Measurements from ENCODE around the gene CD24. TPM values are rescaled to one million over a fixed set of nuclear protein-coding genes. Genes with fewer than 3 reads are reported as not detected.

CD24 gene
- total RNA-seq, 1 experiment from 2014 or later = 125 TPM

DNA sequence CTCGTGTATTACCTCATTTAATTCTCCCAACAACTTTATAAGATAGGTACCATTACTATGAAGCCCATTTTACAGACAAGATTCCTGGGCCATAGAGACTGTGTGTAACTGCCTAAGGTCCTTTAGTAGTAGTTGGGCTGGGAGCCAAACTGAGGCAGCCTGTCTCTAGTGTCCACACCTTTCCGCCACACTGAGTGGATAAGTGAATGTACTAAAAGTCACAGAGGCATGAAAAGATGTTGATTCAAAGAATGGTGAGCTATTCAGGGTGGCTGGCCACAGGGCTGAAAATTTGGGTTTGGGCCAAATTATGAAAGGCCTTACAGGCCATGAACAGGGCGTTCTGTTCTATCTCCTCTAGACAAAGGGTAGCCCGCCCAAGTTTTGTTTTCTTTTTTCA is 11.0 kb downstream of the CD24 start:
- TF ChIP-seq EZH2 (IDR thresholded peaks at IDR 0.05; ENCODE audit: low read length, unreplicated experiment) (no peak), EZH2phosphoT487 (IDR thresholded peaks at IDR 0.05; ENCODE audit: borderline replicate concordance, low read length) (no peak)
- Histone ChIP-seq H3K79me2 (ENCODE audit: low read length) (no peaks in the 10 kb centered on the region), H3K36me3 (ENCODE audit: low read depth, low read length) (no peaks in the 10 kb centered on the region), H3K4me2 (ENCODE audit: low read length) (no peak overlapping the region), H3K9ac (ENCODE audit: low read length) (no peak overlapping the region), H4K20me1 (ENCODE audit: low read length) (no peaks in the 10 kb centered on the region), H3K4me3 (ENCODE audit: low read length) (no peak overlapping the region), H3F3A (ENCODE audit: low read length, unreplicated experiment) (no peaks in the 10 kb centered on the region), H3K9me3 (ENCODE audit: low read length) (no peaks in the 10 kb centered on the region), H3K4me1 (ENCODE audit: insufficient read depth, low read length) (no peaks in the 10 kb centered on the region), H2AFZ (ENCODE audit: low read length) (no peak overlapping the region), H3K9me2 (replicated peaks; ENCODE audit: low read length) (no peaks in the 10 kb centered on the region), H3K27me3 (ENCODE audit: low read length) (no peaks in the 10 kb centered on the region), H3K27ac (ENCODE audit: low read length) (no peak overlapping the region)
- BruUV-seq (replicated peaks) = no TSS peak
- intact Hi-C loops (cut with micrococcal nuclease) = no loop called here
- ChIA-PET CTCF (no interaction called here), POLR2A (ENCODE audit: unreplicated experiment) (no interaction called here)
- ATAC-seq (no peak), DNase-seq (no peak)

DNA sequence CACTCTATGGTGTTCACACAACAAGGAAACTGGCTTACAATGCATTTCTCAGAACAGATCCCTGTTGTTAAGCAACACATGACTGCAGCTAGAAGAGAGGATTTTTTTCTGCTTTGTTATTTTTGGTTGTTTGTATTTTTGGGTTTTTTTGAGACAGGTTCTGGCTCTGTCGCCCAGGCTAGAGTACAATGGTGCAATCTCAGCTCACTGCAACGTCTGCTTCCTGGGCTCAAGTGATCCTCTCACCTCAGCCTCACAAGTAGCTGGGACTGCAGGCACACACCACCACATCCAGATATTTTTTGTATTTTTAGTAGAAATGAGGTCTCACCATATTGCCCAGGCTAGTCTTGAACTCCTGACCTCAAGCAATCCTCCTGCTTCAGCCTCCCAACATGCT is 12.7 kb downstream of the CD24 start:
- Histone ChIP-seq H3K9ac (ENCODE audit: low read length) (no peak overlapping the region), H3K79me2 (ENCODE audit: low read length) (no peaks in the 10 kb centered on the region), H4K20me1 (ENCODE audit: low read length) (no peaks in the 10 kb centered on the region), H2AFZ (ENCODE audit: low read length) (no peak overlapping the region), H3K36me3 (ENCODE audit: low read depth, low read length) (no peaks in the 10 kb centered on the region), H3K9me3 (ENCODE audit: low read length) (no peaks in the 10 kb centered on the region), H3K27ac (ENCODE audit: low read length) (no peak overlapping the region), H3K4me1 (ENCODE audit: insufficient read depth, low read length) (no peaks in the 10 kb centered on the region), H3K4me3 (ENCODE audit: low read length) (no peak overlapping the region), H3K27me3 (ENCODE audit: low read length) (no peaks in the 10 kb centered on the region), H3K4me2 (ENCODE audit: low read length) (no peak overlapping the region), H3K9me2 (replicated peaks; ENCODE audit: low read length) (no peaks in the 10 kb centered on the region), H3F3A (ENCODE audit: low read length, unreplicated experiment) (no peaks in the 10 kb centered on the region)
- CTCF ChIA-PET = no interaction called here
- DNase-seq (no peak), ATAC-seq (no peak)
- TF ChIP-seq EZH2phosphoT487 (IDR thresholded peaks at IDR 0.05; ENCODE audit: borderline replicate concordance, low read length) (no peak), EZH2 (IDR thresholded peaks at IDR 0.05; ENCODE audit: low read length, unreplicated experiment) (no peak)
- TF ChIP-seq, protein P1, sequence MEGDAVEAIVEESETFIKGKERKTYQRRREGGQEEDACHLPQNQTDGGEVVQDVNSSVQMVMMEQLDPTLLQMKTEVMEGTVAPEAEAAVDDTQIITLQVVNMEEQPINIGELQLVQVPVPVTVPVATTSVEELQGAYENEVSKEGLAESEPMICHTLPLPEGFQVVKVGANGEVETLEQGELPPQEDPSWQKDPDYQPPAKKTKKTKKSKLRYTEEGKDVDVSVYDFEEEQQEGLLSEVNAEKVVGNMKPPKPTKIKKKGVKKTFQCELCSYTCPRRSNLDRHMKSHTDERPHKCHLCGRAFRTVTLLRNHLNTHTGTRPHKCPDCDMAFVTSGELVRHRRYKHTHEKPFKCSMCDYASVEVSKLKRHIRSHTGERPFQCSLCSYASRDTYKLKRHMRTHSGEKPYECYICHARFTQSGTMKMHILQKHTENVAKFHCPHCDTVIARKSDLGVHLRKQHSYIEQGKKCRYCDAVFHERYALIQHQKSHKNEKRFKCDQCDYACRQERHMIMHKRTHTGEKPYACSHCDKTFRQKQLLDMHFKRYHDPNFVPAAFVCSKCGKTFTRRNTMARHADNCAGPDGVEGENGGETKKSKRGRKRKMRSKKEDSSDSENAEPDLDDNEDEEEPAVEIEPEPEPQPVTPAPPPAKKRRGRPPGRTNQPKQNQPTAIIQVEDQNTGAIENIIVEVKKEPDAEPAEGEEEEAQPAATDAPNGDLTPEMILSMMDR (conservative IDR thresholded peaks at IDR 0.05; ENCODE audit: low read depth, low read length) = no peak
- BruUV-seq (replicated peaks) = no TSS peak
- POLR2A ChIA-PET (ENCODE audit: unreplicated experiment) = no interaction called here
- intact Hi-C loops (cut with micrococcal nuclease) = no loop called here

DNA sequence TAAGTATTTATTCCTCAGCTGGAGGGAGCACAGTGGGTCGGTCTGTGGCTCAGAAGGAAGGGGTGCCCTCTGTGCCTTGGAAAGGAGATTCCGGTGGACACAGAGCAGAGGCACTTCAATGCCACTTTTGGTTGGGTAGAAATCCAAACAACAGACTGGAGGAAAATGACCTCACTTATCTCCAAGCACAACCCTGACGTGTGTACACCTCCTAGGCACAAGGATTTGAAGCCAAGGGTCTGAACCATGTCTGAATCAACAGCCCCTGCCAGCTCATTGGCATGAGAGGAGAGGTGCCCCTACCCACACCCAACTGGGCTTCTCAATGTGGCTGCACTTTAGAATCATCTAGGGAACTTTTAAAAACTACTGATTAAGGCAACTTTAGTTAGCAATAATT is 13.4 kb downstream of the CD24 start:
- no peak overlapping the region for H3K27ac ChIP-seq (ENCODE audit: low read length)
- TF ChIP-seq, protein P1 (conservative IDR thresholded peaks at IDR 0.05; ENCODE audit: low read depth, low read length) = no peak
- TF ChIP-seq EZH2phosphoT487 (IDR thresholded peaks at IDR 0.05; ENCODE audit: borderline replicate concordance, low read length) (no peak), EZH2 (IDR thresholded peaks at IDR 0.05; ENCODE audit: low read length, unreplicated experiment) (no peak)
- DNase-seq (no peak), ATAC-seq (no peak)
- H3K79me2 ChIP-seq (ENCODE audit: low read length) = no peaks in the 10 kb centered on the region
- H3K9me3 ChIP-seq (ENCODE audit: low read length) = no peaks in the 10 kb centered on the region
- no peaks in the 10 kb centered on the region for H3F3A ChIP-seq (ENCODE audit: low read length, unreplicated experiment)
- H3K9ac ChIP-seq (ENCODE audit: low read length) = no peak overlapping the region
- intact Hi-C loops (cut with micrococcal nuclease) = no loop called here
- no peak overlapping the region for H2AFZ ChIP-seq (ENCODE audit: low read length)
- no peaks in the 10 kb centered on the region for H4K20me1 ChIP-seq (ENCODE audit: low read length)
- H3K9me2 ChIP-seq (replicated peaks; ENCODE audit: low read length) = no peaks in the 10 kb centered on the region
- no peak overlapping the region for H3K4me3 ChIP-seq (ENCODE audit: low read length)
- POLR2A ChIA-PET (ENCODE audit: unreplicated experiment) = no interaction called here
- no peaks in the 10 kb centered on the region for H3K36me3 ChIP-seq (ENCODE audit: low read depth, low read length)
- no peaks in the 10 kb centered on the region for H3K27me3 ChIP-seq (ENCODE audit: low read length)
- CTCF ChIA-PET = no interaction called here
- H3K4me1 ChIP-seq (ENCODE audit: insufficient read depth, low read length) = no peaks in the 10 kb centered on the region
- H3K4me2 ChIP-seq (ENCODE audit: low read length) = no peak overlapping the region
- BruUV-seq (replicated peaks) = no TSS peak

All from PC-3 (cell line).